Left lung (tissue), 10 donors: Measurements from ENCODE around the gene SND1. TPM values are rescaled to one million over a fixed set of nuclear protein-coding genes. Genes with fewer than 3 reads are reported as not detected.

ENCODE experiments used
- ATAC-seq: fragments of 200-7000 bp; cut with Tn5 transposase; one replicate; pipeline ENCODE4 v1.9.1; 2020; ENCODE audit warnings: moderate library complexity
- DNase-seq, 4 donors: peaks; one replicate each; pipeline ENCODE4 v3.0.0-alpha.2; 2013 to 2020
- H3K27ac ChIP-seq, 2 donors: fragments of 200-600 bp; sonication (generic) in 1 of 2; one replicate each; pipeline versions ENCODE4 v1.5.0 to v1.8.0; 2020 to 2021
- H3K27me3 ChIP-seq, 2 donors: fragments of 200-600 bp; sonication (generic) in 1 of 2; one replicate each; pipeline versions ENCODE4 v1.5.0 to v1.8.0; 2020 to 2021
- H3K36me3 ChIP-seq, 2 donors: fragments of 200-600 bp; sonication (generic) in 1 of 2; one replicate each; pipeline versions ENCODE4 v1.5.0 to v1.8.0; 2020 to 2021
- H3K4me1 ChIP-seq, 2 donors: fragments of 200-600 bp; one replicate each; pipeline ENCODE4 v1.8.0; 2021
- H3K4me3 ChIP-seq, 2 donors: fragments of 200-600 bp; sonication (generic) in 1 of 2; one replicate each; pipeline versions ENCODE4 v1.5.0 to v1.8.0; 2020 to 2021; ENCODE audit warnings: mild to moderate bottlenecking in 1 of 2
- H3K9me3 ChIP-seq, 2 donors: fragments of 200-600 bp; sonication (generic) in 1 of 2; one replicate each; pipeline versions ENCODE4 v1.5.0 to v1.8.0; 2020 to 2021
- intact Hi-C, 2 donors: fragments of 100-400 bp; cut with DNase I; formaldehyde crosslinking; loops; one replicate each; pipeline versions ENCODE4 v1.11.2 to v1.14.2; 2022
- polyA plus RNA-seq, 6 donors: library from polyadenylated mRNA; unstranded; fragments of 120-200 nt; gene quantifications; one replicate each; pipeline ENCODE4 v1.2.1, GENCODE V29; 2013; ENCODE audit not compliant: insufficient read length in 6 of 6
- total RNA-seq, 2 donors: library from RNA; stranded (reverse); fragmentation: NEBNext Ultra II Directional; extraction: Animal tissue kit (Norgen Biotek cat#: 25700); gene quantifications; one replicate each; pipeline ENCODE4 v1.2.1, GENCODE V29; 2021
- TF ChIP-seq, protein P1 (sequence below), 2 donors: fragments of 200-600 bp; sonication (generic) in 1 of 2; IDR thresholded peaks; one replicate each; pipeline versions ENCODE4 v1.5.0 to v1.8.0; 2021; ENCODE audit warnings: antibody characterized with exemption in 2 of 2
- donor health status: DM: no; HTN: yes; CAD: no.
- donor health status: DM: no; HTN: no; CAD: no.

The SND1 gene
- total and polyA plus RNA-seq, 8 donors: 141 to 229 (median 156) TPM

DNA sequence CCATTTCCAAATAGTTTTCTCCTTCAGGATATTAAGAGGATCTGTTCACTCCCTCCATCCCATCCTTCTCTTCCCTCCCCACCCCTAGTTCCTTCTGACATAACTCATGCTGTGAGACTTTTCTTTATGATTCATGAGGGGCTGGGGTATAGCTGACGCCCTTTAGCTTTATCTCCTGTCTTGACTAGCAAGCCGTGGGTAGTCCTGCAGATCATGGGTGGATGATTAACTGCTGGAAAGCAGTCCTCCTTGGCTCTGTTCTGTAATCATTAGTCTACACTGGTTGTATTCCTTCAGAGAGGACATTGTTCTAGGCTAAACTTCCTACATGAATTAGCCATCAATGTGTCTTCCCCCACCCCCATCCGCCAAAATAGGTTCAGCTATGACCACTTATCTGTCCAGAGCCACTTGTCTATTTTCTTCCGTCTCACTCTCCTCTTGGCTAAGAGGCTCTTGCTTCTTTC is 243.9 kb downstream of the SND1 start:
- intact Hi-C loops: no loop called here
- Histone ChIP-seq H3K27me3 (no peaks in the 10 kb centered on the region), H3K4me3 (no peak overlapping the region), H3K4me1 (peaks cover 10 to 22% of the 10 kb centered on the region in 2 donors), H3K36me3 (peaks cover 0 to 7% of the 10 kb centered on the region in 2 donors), H3K27ac (no peak overlapping the region), H3K9me3 (no peaks in the 10 kb centered on the region)
- no peak for ATAC-seq
- no peak for DNase-seq
- TF ChIP-seq, protein P1, sequence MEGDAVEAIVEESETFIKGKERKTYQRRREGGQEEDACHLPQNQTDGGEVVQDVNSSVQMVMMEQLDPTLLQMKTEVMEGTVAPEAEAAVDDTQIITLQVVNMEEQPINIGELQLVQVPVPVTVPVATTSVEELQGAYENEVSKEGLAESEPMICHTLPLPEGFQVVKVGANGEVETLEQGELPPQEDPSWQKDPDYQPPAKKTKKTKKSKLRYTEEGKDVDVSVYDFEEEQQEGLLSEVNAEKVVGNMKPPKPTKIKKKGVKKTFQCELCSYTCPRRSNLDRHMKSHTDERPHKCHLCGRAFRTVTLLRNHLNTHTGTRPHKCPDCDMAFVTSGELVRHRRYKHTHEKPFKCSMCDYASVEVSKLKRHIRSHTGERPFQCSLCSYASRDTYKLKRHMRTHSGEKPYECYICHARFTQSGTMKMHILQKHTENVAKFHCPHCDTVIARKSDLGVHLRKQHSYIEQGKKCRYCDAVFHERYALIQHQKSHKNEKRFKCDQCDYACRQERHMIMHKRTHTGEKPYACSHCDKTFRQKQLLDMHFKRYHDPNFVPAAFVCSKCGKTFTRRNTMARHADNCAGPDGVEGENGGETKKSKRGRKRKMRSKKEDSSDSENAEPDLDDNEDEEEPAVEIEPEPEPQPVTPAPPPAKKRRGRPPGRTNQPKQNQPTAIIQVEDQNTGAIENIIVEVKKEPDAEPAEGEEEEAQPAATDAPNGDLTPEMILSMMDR (IDR thresholded peaks at IDR 0.05): no peak

DNA sequence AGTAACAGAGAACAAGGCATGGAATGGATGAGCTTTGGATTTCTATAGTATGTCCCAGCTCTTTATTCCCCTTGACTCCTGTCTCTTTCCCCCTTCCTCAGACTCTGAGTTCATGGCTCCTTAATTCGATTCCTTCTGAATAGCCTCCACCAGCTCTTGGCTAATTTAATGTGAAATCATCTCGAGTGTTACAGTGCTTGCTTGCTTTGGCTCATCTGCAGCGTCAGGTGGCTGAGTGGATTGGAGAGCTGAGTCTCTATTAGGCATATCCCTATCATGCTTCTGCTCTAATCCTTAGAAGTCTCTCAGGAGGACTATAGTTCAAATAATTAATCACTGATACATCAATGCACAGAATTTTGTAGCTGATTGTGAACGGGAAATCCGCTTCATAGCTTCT is 244.7 kb downstream of the SND1 start:
- TF ChIP-seq, protein P1 (IDR thresholded peaks at IDR 0.05): no peak
- Histone ChIP-seq H3K4me3 (no peak overlapping the region), H3K36me3 (peaks cover 0 to 5% of the 10 kb centered on the region in 2 donors), H3K4me1 (peaks cover 5 to 22% of the 10 kb centered on the region in 2 donors), H3K9me3 (no peaks in the 10 kb centered on the region), H3K27me3 (no peaks in the 10 kb centered on the region), H3K27ac (no peak overlapping the region)
- DNase-seq (no peak), ATAC-seq (no peak)
- intact Hi-C loops: no loop called here

DNA sequence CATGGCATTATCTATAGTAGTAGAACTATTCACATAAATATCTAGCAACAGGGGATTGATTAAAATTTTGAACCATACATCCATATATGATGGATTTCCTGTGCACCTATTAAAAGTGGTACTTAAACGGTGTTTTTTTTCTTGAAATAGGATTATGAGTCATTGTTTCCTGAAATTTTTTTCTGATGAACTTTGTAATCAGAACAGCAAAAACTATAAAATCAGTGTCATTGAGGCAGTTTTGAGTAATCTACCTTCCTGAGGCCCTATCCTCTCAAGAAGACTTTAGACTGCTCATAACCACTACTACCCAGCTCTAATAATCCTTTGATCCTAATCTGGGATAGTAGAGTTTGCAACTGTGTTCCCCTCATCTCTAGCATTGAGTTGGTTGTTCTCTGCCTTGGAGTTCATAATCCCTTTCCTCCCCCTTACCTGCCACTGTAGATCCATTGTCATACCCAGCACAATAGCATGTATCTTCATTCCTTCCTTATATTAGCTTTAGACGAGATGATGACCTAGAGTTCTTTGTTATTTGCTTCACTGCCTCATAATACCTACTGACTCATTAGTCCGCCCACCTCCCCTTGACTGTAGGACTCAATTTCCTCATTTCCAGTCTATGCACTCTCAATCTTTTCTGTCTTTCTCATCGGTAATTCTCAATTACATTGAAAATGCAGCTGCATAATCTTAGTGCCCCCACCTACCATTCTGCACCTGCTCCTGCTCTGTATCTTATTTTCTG is 245.9 kb downstream of the SND1 start:
- Histone ChIP-seq H3K27ac (no peak overlapping the region), H3K36me3 (no peaks in the 10 kb centered on the region), H3K9me3 (no peaks in the 10 kb centered on the region), H3K27me3 (no peaks in the 10 kb centered on the region), H3K4me1 (peaks cover 6 to 21% of the 10 kb centered on the region in 2 donors), H3K4me3 (no peak overlapping the region)
- ATAC-seq: no peak
- intact Hi-C loops: no loop called here
- TF ChIP-seq, protein P1 (IDR thresholded peaks at IDR 0.05): no peak
- no peak for DNase-seq

DNA sequence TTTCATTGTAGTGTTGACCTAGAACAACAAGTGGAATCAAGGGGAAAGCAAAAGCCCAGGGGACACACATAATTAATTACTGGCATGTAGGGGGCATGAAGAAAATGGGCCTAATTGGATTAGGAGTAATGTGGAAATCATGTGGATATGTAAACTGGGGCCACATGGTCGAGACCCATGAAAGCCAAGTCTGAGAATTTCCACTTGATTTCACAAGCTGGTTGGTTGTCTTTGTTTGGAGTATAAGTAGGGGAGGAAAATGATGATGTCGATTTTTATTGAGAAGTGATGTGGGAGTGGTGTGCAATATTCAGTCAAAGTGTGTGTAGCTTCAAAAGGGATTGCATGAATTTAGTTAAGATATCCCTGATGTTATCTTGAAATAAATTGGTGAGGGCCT is 247.4 kb downstream of the SND1 start:
- H3K4me1 ChIP-seq: peaks cover 6 to 21% of the 10 kb centered on the region in 2 donors
- TF ChIP-seq, protein P1 (IDR thresholded peaks at IDR 0.05): no peak
- no peaks in the 10 kb centered on the region for H3K27me3 ChIP-seq

DNA sequence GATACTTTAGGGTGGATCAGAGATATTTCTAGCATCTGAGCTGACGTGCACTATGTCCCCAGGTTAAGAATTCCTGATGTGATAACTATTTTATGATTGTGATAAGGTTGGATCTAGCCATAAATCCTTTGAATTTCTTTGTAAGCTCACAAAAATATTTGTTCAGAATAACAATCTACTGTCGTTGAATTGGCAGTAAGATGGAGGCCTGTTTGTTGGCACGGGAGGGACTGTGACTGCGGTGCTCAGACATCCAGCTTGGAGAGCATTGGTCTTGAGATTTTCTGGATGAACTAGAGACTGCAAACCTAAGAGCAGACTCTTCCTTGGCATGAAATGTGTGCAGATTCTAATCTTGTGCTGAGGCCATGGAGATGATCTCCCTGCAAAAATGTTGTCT is 248.1 kb downstream of the SND1 start:
- TF ChIP-seq, protein P1 (IDR thresholded peaks at IDR 0.05): no peak
- Histone ChIP-seq H3K4me3 (no peak overlapping the region), H3K27me3 (no peaks in the 10 kb centered on the region), H3K9me3 (no peaks in the 10 kb centered on the region), H3K4me1 (peaks cover 6 to 25% of the 10 kb centered on the region in 2 donors), H3K27ac (no peak overlapping the region), H3K36me3 (peaks cover 0 to under 1% of the 10 kb centered on the region in 2 donors)
- intact Hi-C loops: no loop called here
- no peak for ATAC-seq
- no peak for DNase-seq

More for the DNA sequence above, 247.4 kb downstream of the SND1 start:
- no peak for DNase-seq
- no peak for ATAC-seq
- Histone ChIP-seq H3K27ac (no peak overlapping the region), H3K9me3 (no peaks in the 10 kb centered on the region), H3K4me3 (no peak overlapping the region), H3K36me3 (no peaks in the 10 kb centered on the region)
- intact Hi-C loops: no loop called here
